ENCODE results near the gene STK38.
A peak's percentile ranks its signal among the peaks of the same experiment; 100 is the strongest.
"Not testable (repeated sequence)": the region's sequence is repeated elsewhere in the genome, so short reads cannot be mapped to it uniquely, and the experiment has no call there.

Gene STK38

GRCh38 chr6:36546920-36547645 lies at the start of gene STK38:
STK38 (minus strand) TSS chr6:36547479; CDS start chr6:36540202, 7,277 bp downstream.
- peak; percentile 46 for DNase-seq

- no peak for DNase-seq
These were observed 49.1 kb upstream of the STK38 start for GRCh38 chr6:36596356-36596755.

GRCh38 chr6:36594816-36595643 lies 47.8 kb upstream of the STK38 start:
- DNase-seq: peak; percentile 16

- DNase-seq: peak; percentile 92
These were observed 46.9 kb upstream of the STK38 start, which contains the start of gene SRSF3 for GRCh38 chr6:36594029-36594815. SRSF3 (plus strand) TSS chr6:36594362; CDS start chr6:36596763, 2,401 bp downstream.

- DNase-seq: no peak
These were observed 46.3 kb upstream of the STK38 start for GRCh38 chr6:36593569-36594028.

- DNase-seq: no peak
These were observed 45.0 kb upstream of the STK38 start for GRCh38 chr6:36592221-36592655.

- DNase-seq: no peak
These were observed 43.0 kb upstream of the STK38 start for GRCh38 chr6:36590237-36590636.

- not testable (repeated sequence) for DNase-seq
These were observed 41.7 kb upstream of the STK38 start for GRCh38 chr6:36589025-36589400.

GRCh38 chr6:36586606-36587005 lies 39.3 kb upstream of the STK38 start:
- no peak for DNase-seq

- DNase-seq: no peak
These were observed 34.4 kb upstream of the STK38 start for GRCh38 chr6:36581716-36582115.

GRCh38 chr6:36580184-36580526 lies 32.9 kb upstream of the STK38 start:
- DNase-seq: no peak

GRCh38 chr6:36578431-36578830 lies 31.2 kb upstream of the STK38 start:
- DNase-seq: no peak

GRCh38 chr6:36578030-36578429 lies 30.8 kb upstream of the STK38 start:
- no peak for DNase-seq

GRCh38 chr6:36577301-36577700 lies 30.0 kb upstream of the STK38 start:
- no peak for DNase-seq

- DNase-seq: no peak
These were observed 29.3 kb upstream of the STK38 start for GRCh38 chr6:36576578-36576977.

GRCh38 chr6:36574679-36575078 lies 27.4 kb upstream of the STK38 start:
- DNase-seq: no peak

- not testable (repeated sequence) for DNase-seq
These were observed 25.4 kb upstream of the STK38 start for GRCh38 chr6:36572353-36573311.

- no peak for DNase-seq
These were observed 24.1 kb upstream of the STK38 start for GRCh38 chr6:36571122-36572043.

- DNase-seq: no peak
These were observed 23.0 kb upstream of the STK38 start for GRCh38 chr6:36570264-36570663.

- no peak for DNase-seq
These were observed 19.2 kb upstream of the STK38 start for GRCh38 chr6:36566418-36566905.

GRCh38 chr6:36563928-36564284 lies 16.6 kb upstream of the STK38 start:
- DNase-seq: no peak
